Loucy (cell line): ENCODE measurements around the gene APOL2.
"Not testable (repeated sequence)": the region's sequence is repeated elsewhere in the genome, so short reads cannot be mapped to it uniquely, and the experiment has no call there.

Experiments used
- H2AFZ ChIP-seq: fragments of 200-600 bp; sonication (generic); 2 replicates; pipeline ENCODE4 v1.6.0; 2016; ENCODE audit warnings: antibody characterized with exemption, mild to moderate bottlenecking, low read length, moderate library complexity
- H3F3A ChIP-seq: fragments of 200-600 bp; 2 replicates; pipeline ENCODE4 v1.6.0; 2016; ENCODE audit warnings: antibody characterized with exemption, low read depth, mild to moderate bottlenecking
- H3K27me3 ChIP-seq: fragments of 200-600 bp; sonication (generic); 2 replicates; pipeline ENCODE4 v1.6.1; 2014; ENCODE audit warnings: low read length, mild to moderate bottlenecking; ENCODE audit not compliant: insufficient read depth, poor library complexity, severe bottlenecking
- H3K36me3 ChIP-seq: fragments of 200-600 bp; sonication (generic); 2 replicates; pipeline ENCODE4 v1.6.1; 2016; ENCODE audit warnings: low read length; ENCODE audit not compliant: insufficient read depth
- H3K4me1 ChIP-seq: fragments of 200-600 bp; sonication (generic); 2 replicates; pipeline ENCODE4 v1.5.1; 2014; ENCODE audit warnings: low read length, mild to moderate bottlenecking; ENCODE audit not compliant: insufficient read depth, poor library complexity, severe bottlenecking
- H3K4me2 ChIP-seq: fragments of 200-600 bp; sonication (generic); 2 replicates; pipeline ENCODE4 v1.6.0; 2014; ENCODE audit warnings: antibody characterized with exemption, low read length, low read depth, mild to moderate bottlenecking; ENCODE audit not compliant: poor library complexity, severe bottlenecking
- H3K4me3 ChIP-seq: fragments of 200-600 bp; sonication (generic); 2 replicates; pipeline ENCODE4 v1.5.1; 2014; ENCODE audit warnings: low read length, mild to moderate bottlenecking, mixed read lengths; ENCODE audit not compliant: poor library complexity, severe bottlenecking
- H3K79me2 ChIP-seq: fragments of 200-600 bp; sonication (generic); 2 replicates; pipeline ENCODE4 v1.6.1; 2014; ENCODE audit warnings: low read length; ENCODE audit not compliant: insufficient read depth
- H3K9ac ChIP-seq: fragments of 200-600 bp; sonication (generic); 2 replicates; pipeline ENCODE4 v1.6.0; 2014; ENCODE audit warnings: mild to moderate bottlenecking, low read depth, low read length, moderate library complexity; ENCODE audit not compliant: poor library complexity, severe bottlenecking
- H3K9me2 ChIP-seq: fragments of 200-600 bp; sonication (generic); replicated peaks from 2 replicates; pipeline ENCODE4 v1.6.1; 2016; ENCODE audit warnings: low read depth, low read length, mixed read lengths
- H3K9me3 ChIP-seq: fragments of 200-600 bp; sonication (generic); 2 replicates; pipeline ENCODE4 v1.6.1; 2014; ENCODE audit warnings: mild to moderate bottlenecking, antibody characterized with exemption, low read length, low read depth; ENCODE audit not compliant: insufficient read depth
- H4K20me1 ChIP-seq: fragments of 200-600 bp; sonication (generic); 2 replicates; pipeline ENCODE4 v1.6.0; 2014; ENCODE audit warnings: antibody characterized with exemption, low read length, mild to moderate bottlenecking; ENCODE audit not compliant: insufficient read depth, poor library complexity, severe bottlenecking
- CTCF ChIP-seq: fragments of 200-600 bp; sonication (generic); conservative IDR thresholded peaks from 2 replicates; pipeline ENCODE4 v1.5.1; 2014; ENCODE audit warnings: mild to moderate bottlenecking, antibody characterized with exemption, low read length
- EZH2phosphoT487 ChIP-seq: fragments of 200-600 bp; IDR thresholded peaks from 2 replicates; pipeline ENCODE4 v1.6.1; 2018; ENCODE audit warnings: antibody characterized with exemption, mild to moderate bottlenecking, moderate library complexity, borderline replicate concordance

APOL2 gene

GRCh38 chr22:36274531-36274930, 35.2 kb upstream of the APOL2 start:
- Histone ChIP-seq H3K9ac (no peak overlapping the region), H2AFZ (no peak overlapping the region), H3K36me3 (no peaks in the 10 kb centered on the region), H3K4me1 (no peaks in the 10 kb centered on the region), H3K4me2 (no peak overlapping the region), H3K4me3 (no peak overlapping the region), H3K9me2 (no peaks in the 10 kb centered on the region), H4K20me1 (no peaks in the 10 kb centered on the region), H3K79me2 (no peaks in the 10 kb centered on the region), H3K9me3 (no peaks in the 10 kb centered on the region), H3K27me3 (no peaks in the 10 kb centered on the region), H3F3A (no peaks in the 10 kb centered on the region; the same call in 1 of the 2 replicates)
- TF ChIP-seq CTCF (no peak), EZH2phosphoT487 (no peak)

- H3K4me2 ChIP-seq, H3F3A ChIP-seq, H3K9me3 ChIP-seq, H3K27me3 ChIP-seq, H2AFZ ChIP-seq, H3K9ac ChIP-seq, H3K4me3 ChIP-seq, H3K36me3 ChIP-seq, H4K20me1 ChIP-seq, H3K9me2 ChIP-seq, H3K79me2 ChIP-seq, H3K4me1 ChIP-seq: not testable (repeated sequence)
These were observed 32.6 kb upstream of the APOL2 start for GRCh38 chr22:36271951-36272350.

- H3K4me3 ChIP-seq, result not testable (repeated sequence)
These were observed 31.9 kb upstream of the APOL2 start for GRCh38 chr22:36271231-36271630.

GRCh38 chr22:36267896-36268485, 28.7 kb upstream of the APOL2 start:
- H2AFZ ChIP-seq, result no peak overlapping the region
- H3K79me2 ChIP-seq, result no peaks in the 10 kb centered on the region
- TF ChIP-seq EZH2phosphoT487 (no peak), CTCF (no peak)
- no peaks in the 10 kb centered on the region for H3K9me3 ChIP-seq
- no peaks in the 10 kb centered on the region for H4K20me1 ChIP-seq
- H3K4me3 ChIP-seq, result no peak overlapping the region
- H3K9me2 ChIP-seq, result no peaks in the 10 kb centered on the region
- H3K36me3 ChIP-seq, result no peaks in the 10 kb centered on the region
- no peak overlapping the region for H3K4me2 ChIP-seq
- no peaks in the 10 kb centered on the region for H3F3A ChIP-seq
- no peaks in the 10 kb centered on the region for H3K27me3 ChIP-seq
- H3K4me1 ChIP-seq, result no peaks in the 10 kb centered on the region
- no peak overlapping the region for H3K9ac ChIP-seq

More at GRCh38 chr22:36271231-36271630, 31.9 kb upstream of the APOL2 start:
- H3K36me3 ChIP-seq, H3K79me2 ChIP-seq, H3K4me1 ChIP-seq, H3K27me3 ChIP-seq, H4K20me1 ChIP-seq, H3K9ac ChIP-seq, H2AFZ ChIP-seq, H3K9me2 ChIP-seq, H3K9me3 ChIP-seq, H3F3A ChIP-seq, H3K4me2 ChIP-seq: not testable (repeated sequence)
